HTR-8/SVneo (cell line): Measurements from ENCODE around the gene UGT1A1.

Experiments used
- DNase-seq: peaks from one replicate; pipeline ENCODE4 v3.0.0; 2011; ENCODE audit warnings: low spot score, mixed read lengths; ENCODE audit not compliant: insufficient read length
- FAIRE-seq: peaks from 2 replicates; lab custom pipeline; 2011; peaks lifted over from hg19 to GRCh38; lab: Jason Lieb, UNC

UGT1A1 gene

DNA sequence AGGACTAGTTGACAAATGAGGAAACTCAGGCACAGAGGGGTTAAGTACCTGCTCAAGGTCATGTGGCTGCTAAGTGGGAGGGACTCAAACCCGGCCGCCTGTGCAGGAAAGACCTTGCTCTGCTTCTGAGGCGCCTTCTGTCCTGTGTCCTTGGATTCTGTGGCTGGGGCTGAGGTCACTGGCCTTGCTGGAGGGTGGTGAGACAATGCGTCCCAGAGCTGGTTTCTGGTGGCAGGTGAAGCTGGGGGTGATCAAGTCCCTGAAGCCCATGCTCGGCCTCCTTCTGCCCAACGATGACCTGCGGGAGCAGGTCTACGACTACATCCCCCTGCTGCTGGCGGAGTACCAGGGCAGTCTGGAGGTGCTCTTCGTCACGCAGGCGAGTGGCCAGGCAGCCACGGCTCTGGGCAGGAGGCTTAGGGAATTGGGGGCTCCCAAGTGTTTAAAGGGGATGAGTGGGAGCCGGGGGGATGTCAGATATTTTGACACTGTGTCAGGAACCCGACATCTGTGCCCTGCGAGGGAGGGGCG, 34.1 kb downstream of the UGT1A1 start:
- no peak for DNase-seq

DNA sequence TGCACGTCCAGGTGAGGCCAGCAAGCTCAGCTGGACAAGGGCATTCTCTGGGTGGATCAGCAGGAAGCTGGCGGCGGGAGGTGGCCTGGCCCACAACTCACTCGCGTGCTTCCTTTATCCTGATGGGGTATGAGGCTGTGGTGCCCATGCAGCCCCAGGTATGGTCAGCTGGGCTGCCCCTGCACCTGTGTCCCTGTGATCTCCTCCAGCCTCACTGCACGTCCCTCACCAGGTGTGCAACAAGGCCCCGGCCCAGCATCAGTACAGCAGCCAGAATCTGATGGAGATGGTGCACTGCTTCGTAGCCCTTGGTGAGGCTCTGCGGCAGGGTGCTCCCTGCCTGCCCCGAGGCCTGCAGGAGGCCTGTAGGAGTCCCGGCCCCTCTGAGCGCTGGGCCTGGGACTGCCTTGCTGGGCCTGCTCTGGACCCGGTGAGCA, 35.7 kb downstream of the UGT1A1 start:
- FAIRE-seq = no peak
- no peak for DNase-seq

More for the DNA sequence above, 34.1 kb downstream of the UGT1A1 start:
- FAIRE-seq = no peak

DNA sequence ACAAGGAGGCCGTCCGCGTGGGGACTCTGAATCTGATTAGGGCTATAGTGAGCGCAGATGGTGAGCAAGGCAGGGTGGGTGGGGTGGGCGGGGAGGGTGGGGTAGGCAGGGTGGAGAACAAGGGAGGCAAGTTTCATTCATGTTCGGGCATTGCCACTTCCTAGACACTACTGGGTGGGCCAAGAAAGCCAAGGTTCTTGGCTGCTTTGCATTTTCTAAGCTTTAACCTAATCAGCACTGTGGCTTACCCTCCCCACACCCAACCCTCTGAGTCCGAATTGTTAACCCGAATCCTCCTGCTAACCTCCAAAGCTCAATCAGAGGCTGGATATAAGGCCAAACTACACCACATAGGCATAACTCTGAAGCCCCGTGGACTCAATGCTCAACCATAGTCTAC, 36.2 kb downstream of the UGT1A1 start:
- no peak for FAIRE-seq
- no peak for DNase-seq

DNA sequence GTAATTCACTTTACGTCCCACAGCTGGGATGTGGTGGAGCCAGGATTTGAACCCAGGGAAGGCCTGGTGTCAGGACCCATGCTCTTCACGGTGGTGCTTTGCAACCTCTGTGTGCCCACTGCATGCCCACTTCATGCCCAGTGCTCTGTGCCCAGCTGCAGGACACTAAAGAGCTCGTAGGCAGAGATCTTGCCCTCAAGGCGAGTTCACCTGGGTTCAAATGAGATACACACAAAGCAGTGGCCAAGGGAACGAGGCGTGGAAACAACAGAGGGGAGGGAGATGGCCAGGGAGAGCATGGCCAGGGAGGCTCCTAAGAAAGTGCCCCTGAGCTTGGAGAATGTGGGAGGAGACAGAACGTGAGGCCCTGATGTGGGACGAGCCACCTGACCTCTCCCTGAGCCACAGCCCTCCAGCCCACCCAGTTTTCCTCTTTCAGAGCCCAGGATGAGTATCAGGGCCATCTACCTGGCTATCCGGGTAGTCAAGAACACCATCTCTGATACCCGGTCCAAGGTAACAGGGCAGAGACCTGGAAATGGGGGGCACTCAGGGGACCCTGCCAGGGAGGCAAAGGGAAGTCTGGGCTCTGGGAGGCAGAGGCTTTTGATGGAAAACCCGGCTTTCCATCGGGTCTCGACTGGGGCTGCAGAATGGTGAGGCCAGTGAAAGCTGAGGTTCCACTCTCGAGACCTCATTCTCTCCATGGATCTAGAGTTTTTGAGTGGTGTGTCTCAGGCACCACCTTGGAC, 38.4 kb downstream of the UGT1A1 start:
- no peak for FAIRE-seq

DNA sequence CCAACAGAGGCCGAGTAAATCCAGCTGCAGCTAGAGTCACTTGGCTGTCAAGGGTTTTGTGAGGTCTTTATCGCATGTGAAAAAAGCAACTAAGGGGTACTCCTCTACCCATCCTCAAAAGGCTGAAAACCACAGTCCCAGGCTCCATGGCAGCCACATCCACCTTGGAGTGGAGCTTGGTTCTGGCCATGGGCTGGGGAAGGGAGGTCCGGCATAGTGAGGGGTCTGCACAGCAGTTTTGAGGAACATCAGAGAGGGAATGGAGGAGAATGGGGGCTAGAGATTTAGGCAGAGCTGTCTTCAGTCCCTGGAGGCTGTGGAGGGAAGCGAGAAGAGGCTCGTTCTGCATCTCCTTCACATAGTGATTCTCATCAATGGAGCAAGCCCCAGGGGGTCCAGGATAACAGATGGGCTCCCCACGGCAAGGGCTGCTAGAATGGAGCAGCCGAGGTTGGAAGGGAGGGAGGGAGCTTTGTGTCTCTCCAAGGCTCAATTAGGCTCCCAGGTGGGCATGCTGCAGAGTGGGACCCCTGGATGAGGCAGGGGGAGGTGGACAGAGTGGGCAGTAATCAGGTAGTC, 39.1 kb downstream of the UGT1A1 start:
- DNase-seq (no peak), FAIRE-seq (no peak)

More for the DNA sequence above, 38.4 kb downstream of the UGT1A1 start:
- DNase-seq = no peak

DNA sequence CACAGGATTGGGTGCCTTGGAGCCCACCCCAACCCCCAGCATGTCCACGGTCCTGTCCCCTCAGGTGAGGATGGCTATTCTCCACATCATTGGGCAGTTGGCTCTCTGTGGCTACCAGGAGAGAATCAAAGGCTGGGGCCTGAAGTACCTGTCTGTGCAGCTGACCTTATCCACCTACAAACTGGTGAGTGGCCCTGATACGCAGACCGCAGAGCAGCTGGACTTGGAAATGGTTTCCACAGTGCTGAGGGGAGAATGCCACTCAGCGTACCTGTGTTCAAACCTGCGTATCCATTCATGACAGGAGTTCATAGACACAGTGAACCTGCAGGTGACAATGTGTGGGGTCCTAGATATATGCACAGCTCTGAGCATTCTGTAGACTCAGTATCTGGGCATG, 39.6 kb downstream of the UGT1A1 start:
- FAIRE-seq (peak; percentile 26), DNase-seq (no peak)

DNA sequence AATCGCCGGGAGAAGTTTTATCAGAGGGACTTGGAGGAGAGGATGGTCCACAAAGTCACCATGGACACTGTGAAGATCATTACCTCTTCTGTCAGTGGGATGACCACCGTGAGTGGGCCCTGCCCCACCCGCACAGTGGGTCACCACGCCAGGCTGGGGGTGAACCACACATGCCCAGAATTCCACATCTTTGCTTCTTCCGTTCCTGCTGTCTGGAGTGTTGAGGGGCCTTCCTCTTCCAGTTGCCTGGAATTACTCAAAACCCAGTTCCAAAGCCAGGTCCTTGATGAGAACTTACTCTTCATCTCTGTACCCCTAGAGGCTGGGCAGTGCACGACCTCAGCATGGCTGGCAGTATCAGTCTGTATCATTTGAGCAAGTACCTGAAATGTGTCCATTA, 40.1 kb downstream of the UGT1A1 start:
- DNase-seq = no peak

DNA sequence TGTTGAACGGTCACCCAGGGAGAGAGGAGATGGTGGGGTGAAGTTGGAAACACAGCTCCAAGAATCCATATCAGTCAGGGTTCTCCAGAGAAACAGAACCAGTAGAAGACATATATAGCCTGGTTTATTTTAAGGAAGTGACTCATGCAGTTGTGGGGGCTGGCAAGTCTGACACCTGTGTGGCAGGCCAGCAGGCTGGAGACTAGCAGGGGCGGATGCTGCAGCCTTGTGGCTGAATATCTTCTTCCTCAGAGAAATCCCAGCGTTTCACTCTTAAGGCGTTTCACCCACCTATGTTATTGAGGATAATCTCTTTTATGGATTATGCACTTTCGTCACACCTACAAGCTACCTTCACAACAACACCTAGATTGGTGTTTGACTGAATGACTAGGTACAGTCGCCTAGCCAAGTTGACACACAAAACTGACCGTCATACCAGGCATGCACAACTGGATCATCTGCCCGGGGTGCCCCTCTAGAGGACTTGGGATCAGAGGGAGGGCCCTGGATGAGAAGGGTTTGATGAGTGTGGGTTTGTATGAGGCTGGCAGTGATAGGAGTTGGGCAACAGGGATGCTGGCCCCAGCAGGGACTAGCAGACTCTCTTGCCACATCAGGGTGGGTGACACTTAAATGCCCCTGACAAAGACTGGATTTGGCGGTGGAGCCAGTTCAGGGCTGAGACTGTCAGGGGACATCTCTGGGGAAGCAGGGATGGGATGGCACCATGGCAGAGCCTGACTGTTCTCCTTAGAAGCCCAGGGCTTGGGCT, 41.5 kb downstream of the UGT1A1 start:
- FAIRE-seq (no peak), DNase-seq (no peak)

More for the DNA sequence above, 40.1 kb downstream of the UGT1A1 start:
- FAIRE-seq = no peak

DNA sequence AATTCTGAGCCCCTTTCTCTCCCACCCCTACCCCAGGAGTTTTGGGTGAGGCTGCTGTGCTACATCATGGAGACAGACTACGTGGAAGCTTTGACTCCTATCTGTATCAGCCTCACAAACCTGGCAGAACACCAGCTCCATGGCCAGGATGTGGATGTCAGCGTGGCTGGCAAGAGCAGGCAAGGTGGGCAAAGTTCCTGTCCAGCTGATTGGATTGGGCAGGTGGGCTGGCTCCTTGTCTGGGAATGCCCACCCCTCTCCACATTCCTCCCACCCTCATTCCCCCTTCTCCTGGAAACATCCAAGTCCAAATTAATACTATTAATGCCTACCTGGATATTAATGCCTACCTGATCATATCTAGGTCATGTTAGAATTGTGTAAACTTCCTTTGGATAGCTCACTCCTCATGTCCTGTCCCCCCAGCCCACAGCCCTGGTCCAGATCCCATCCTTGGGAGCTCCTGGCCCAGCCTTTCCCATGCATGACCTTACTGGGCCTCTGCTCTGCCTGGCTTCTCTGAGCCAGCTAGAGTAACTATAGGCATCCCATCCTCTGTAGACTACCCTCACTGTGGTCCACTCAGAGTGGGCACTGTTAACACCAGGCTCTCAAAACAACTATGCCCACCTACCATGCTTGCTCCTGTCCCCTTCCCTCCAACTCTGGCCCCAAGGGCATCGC, 42.2 kb downstream of the UGT1A1 start:
- DNase-seq (no peak), FAIRE-seq (no peak)

DNA sequence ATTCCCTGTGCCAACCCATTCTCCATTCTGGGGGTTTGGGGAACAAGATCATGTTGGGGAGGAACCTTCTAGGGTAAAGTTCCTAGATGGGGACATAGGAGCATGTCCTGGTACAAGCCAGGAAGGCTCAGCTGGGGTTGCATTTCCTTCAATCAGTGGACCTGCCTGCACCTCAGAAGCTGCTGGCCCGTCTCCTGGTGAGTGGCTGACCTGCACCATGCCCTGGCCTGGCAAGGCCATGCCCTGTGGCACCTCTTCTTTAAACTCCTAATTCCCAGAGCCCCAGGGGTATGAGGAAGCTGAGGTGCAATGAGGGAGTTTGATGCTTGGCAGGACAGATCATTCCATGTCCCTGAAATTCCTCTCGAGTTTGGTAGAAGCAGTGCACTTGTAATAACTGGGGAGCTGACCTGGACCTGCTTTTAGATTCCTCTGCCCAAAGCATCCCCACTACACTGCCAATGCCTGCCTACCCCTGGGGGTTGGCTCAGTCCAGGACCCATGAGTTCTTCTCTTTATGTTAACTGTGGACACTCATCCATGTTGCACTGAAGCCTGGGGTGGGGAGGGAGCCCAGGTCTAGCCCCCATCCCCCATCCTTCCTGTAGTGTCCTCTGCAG, 43.3 kb downstream of the UGT1A1 start:
- DNase-seq (no peak), FAIRE-seq (no peak)

DNA sequence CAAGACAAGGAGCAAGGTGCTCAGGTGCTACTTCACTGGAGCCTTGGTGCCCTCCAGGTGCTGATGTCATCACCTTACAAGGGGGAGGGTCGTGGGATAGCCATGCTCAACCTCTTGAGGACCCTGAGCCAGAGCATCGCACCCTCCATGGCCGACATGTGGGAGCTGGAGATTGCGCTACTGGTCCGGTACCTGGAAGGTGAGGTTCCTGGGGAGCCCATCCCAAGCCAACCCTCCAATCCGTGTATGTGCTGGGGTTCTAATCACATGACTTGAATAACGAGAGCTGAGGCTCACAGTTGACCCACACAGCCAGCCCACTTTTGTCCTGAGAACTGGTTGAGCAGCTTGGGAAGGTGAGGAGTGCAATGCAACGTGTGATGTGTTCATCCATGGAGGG, 43.9 kb downstream of the UGT1A1 start:
- FAIRE-seq (no peak), DNase-seq (no peak)

DNA sequence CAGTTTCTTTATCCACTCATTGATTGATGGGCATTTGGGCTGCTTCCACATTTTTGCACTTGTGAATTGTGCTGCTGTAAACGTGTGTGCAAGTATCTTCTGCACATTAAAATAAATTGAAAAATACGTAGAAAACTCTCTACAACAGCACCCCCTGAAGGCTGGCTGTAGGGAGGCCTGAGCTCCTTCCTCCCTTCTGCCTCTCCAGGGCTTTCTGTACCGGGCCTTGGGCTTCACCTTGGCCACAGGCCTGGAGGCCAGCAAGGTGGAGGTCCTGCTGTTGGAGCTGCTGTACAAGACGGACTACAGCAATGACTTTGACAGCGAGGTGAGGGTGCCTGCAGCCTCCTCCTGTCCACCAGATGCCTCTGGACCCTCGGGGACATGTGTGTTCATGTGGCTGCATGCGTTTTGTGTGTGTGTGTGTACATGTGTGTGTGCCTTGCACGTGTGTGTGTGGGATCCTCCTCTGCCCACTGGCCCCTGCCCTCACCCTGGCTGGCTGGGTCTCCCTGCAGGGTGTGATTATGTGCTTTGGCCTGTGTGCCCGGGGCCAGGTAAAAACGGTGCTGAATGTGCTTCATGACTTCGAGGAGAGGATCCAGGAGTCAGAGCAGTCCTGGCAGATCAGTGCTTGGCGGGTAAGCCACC, 47.3 kb downstream of the UGT1A1 start:
- DNase-seq = no peak
- peak; percentile 74 for FAIRE-seq

DNA sequence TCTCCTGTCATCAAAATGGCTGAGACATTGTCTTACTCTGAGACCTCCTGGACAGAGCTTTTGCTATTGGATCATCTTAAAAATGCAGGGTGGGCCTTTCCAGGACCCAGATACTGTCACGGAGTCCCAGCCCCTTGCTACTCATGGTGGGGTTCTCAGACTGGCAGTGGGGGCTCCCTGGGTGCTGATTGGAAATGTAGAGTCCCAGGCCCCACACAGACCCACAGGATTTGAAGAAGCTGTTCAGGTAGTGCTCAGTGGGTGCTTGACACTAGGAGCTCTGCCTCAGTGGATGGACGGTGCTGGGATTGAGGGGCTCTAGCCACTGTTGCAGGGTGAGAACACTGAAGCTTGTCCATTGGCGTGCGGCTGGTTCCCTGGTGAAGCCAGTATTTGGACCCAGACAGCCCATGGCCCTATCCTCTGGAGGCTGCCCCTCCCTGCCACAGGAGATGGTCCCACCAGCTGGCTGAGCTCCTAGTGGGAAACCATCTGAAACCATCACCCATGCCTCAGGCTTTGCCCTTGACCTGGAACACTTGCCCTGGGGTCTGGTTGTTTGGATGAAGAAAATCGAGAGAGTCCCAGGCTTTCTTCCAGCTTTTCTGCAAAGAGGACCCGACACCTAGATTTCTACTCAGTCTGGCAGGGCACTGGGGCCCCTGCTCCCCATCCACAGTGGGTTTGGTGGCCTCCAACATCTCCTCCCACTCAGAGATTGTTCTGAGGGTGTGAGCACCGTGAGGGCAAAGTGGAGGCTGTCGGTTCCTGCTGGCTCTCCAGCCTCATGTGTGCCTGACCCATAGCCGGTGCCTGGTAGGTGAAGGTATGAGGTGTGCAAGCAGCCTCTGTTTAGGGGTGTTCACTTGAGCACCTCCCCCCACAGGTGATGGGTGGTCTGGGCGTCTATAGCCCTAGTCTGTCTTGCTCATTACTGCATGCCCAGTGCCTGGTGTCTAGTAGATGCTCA, 48.2 kb downstream of the UGT1A1 start:
- no peak for FAIRE-seq
- no peak for DNase-seq

DNA sequence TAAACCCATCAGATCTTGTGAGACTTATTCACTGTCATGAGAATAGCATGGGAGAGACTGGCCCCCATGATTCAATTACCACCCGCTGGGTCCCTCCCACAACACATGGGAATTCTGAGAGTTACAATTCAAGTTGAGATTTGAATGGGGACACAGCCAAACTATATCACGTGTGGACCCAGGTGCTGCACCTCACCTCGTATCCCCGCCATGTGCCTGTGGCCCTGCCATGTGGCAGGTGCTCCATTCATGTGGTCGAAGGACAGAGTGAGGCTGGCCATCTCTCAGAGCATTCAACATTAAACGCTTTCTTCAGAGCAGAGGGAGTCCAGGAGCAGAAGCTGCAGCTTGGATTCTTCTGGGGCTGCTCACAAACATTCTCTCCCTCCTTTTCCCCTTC, 50.3 kb downstream of the UGT1A1 start:
- FAIRE-seq = no peak
- no peak for DNase-seq

DNA sequence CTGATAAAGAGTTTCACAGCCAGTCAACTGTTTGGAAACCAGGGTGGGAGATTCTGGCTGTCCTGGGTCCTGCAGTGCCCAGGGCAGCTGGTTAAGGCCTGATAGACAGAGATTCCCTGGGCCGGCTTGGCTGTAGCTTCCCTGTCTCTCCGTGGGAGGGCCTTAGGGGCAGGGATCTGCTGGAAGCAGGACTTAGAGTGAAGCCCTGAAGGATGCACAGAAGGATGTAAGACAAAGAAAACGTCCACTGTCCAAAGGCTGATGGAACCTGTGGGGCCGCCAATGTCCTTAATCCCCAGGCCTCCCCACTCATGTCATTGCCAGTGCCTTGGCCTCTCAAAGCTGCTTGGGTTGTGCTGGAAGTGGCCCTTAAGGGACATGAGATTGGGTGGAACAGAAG, 51.0 kb downstream of the UGT1A1 start:
- DNase-seq (no peak), FAIRE-seq (no peak)

DNA sequence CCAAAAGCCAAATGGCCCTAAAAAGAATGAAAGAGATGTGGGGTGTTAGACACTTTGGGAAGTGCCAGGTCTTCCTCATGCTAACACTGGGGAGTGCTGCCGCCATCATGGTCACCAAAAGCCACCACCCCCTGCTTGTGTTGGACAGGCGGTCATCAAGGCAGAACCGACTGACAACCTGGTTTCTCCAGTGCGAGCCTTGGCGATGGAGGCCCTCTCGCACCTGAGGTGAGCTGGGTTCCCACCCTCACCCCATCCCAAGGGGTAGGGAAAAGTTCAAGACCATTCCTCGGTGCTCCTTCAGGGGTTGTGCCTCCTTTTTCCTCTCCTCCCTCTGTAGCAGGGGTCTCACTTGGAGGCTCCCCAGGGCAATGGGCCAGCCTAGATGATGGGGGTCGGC, 51.7 kb downstream of the UGT1A1 start:
- FAIRE-seq (no peak), DNase-seq (no peak)

DNA sequence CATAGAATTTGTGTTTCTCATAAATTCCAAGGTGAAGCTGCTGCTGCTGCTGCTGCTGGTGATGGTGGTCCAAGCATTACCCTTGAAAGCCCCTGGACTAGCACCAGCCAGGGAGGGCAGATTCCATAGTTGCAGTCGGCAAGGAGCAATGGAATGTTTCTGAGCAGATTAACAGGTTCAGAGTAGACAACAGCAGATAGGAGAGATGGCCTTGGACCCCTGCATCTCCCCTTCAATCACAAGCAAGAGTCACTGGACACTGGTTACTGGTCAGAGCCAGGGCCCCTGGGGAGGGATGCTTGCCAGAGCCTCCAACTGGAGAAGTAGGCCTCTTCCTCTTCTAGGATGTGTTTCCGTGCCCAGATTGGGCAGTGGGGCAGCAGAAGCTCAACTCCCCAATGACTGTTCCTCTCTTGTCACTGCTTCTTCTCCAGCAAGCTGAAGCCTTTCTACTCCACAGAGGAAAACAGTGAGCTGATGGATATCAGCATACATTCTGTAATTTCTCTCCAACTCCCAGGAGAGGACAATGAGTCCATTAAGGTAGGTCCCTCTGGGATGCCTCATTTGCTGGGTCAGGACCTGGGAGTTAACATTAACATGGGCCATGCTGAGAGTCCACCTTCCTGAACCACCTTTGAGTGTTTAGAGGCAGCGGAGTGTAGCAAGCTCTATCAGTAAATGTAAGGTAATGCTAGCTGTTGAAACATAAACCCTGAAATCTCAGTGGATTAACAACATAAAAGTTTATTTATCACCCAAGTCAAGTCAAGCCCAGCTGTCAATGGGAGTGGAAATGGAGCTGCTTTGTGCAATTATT, 53.4 kb downstream of the UGT1A1 start:
- FAIRE-seq (no peak), DNase-seq (no peak)
